ENCODE measurements around the gene FAM47E. TPM values are rescaled to one million over a fixed set of nuclear protein-coding genes. Genes with fewer than 3 reads are reported as not detected.
"Not testable (repeated sequence)": the region's sequence is repeated elsewhere in the genome, so short reads cannot be mapped to it uniquely, and the experiment has no call there.

The FAM47E gene
- total RNA-seq, 1 donor from 2014 or later = 5.7 TPM

GRCh38 chr4:76270244-76271175 is 19.0 kb downstream of the FAM47E start:
- no peak for DNase-seq (ENCODE audit: low read depth)

- no peak for DNase-seq (ENCODE audit: low read depth)
Observed at GRCh38 chr4:76271248-76271647, 19.7 kb downstream of the FAM47E start.

- peak; percentile 32 for DNase-seq (ENCODE audit: low read depth)
Observed at GRCh38 chr4:76272073-76272472, 20.6 kb downstream of the FAM47E start.

GRCh38 chr4:76272582-76272981 is 21.1 kb downstream of the FAM47E start:
- DNase-seq (ENCODE audit: low read depth) = no peak

- no peak for DNase-seq (ENCODE audit: low read depth)
Observed at GRCh38 chr4:76272999-76273398, 21.5 kb downstream of the FAM47E start.

- no peak for DNase-seq (ENCODE audit: low read depth)
Observed at GRCh38 chr4:76275486-76276124, 24.1 kb downstream of the FAM47E start.

GRCh38 chr4:76276813-76277212 is 25.3 kb downstream of the FAM47E start:
- DNase-seq (ENCODE audit: low read depth) = no peak

GRCh38 chr4:76277667-76278066 is 26.1 kb downstream of the FAM47E start:
- no peak for DNase-seq (ENCODE audit: low read depth)

- DNase-seq (ENCODE audit: low read depth) = no peak
Observed at GRCh38 chr4:76278583-76278982, 27.1 kb downstream of the FAM47E start.

- DNase-seq (ENCODE audit: low read depth) = no peak
Observed at GRCh38 chr4:76279462-76279861, 27.9 kb downstream of the FAM47E start.

- DNase-seq (ENCODE audit: low read depth) = no peak
Observed at GRCh38 chr4:76280488-76281441, 29.2 kb downstream of the FAM47E start.

GRCh38 chr4:76281594-76281993 is 30.1 kb downstream of the FAM47E start:
- not testable (repeated sequence) for DNase-seq (ENCODE audit: low read depth)

- DNase-seq (ENCODE audit: low read depth) = peak; percentile 29
Observed at GRCh38 chr4:76282941-76283689, 31.6 kb downstream of the FAM47E start.

GRCh38 chr4:76283900-76284299 is 32.4 kb downstream of the FAM47E start:
- DNase-seq (ENCODE audit: low read depth) = no peak

- DNase-seq (ENCODE audit: low read depth) = not testable (repeated sequence)
Observed at GRCh38 chr4:76287811-76288210, 36.3 kb downstream of the FAM47E start.

GRCh38 chr4:76292730-76293129 is 41.2 kb downstream of the FAM47E start:
- DNase-seq (ENCODE audit: low read depth) = peak; percentile 90

- no peak for DNase-seq (ENCODE audit: low read depth)
Observed at GRCh38 chr4:76293772-76294171, 42.3 kb downstream of the FAM47E start.

GRCh38 chr4:76296286-76296820 is 44.8 kb downstream of the FAM47E start:
- DNase-seq (ENCODE audit: low read depth) = no peak

GRCh38 chr4:76298227-76298626 is 46.7 kb downstream of the FAM47E start:
- no peak for DNase-seq (ENCODE audit: low read depth)

- DNase-seq (ENCODE audit: low read depth) = no peak
Observed at GRCh38 chr4:76300012-76300411, 48.5 kb downstream of the FAM47E start.
